Measurements from ENCODE around the gene MYO5B. TPM values are rescaled to one million over a fixed set of nuclear protein-coding genes. Genes with fewer than 3 reads are reported as not detected.
"Not testable (repeated sequence)": the region's sequence is repeated elsewhere in the genome, so short reads cannot be mapped to it uniquely, and the experiment has no call there.

Gene MYO5B
- total and polyA plus RNA-seq, 8 donors = 9.0 to 25.5 (median 12.1) TPM

GRCh38 chr18:49786019-49786720, 408.8 kb downstream of the MYO5B start:
- Histone ChIP-seq H3K4me1 (peaks cover 0 to 6% of the 10 kb centered on the region in 2 donors), H3K4me3 (no peak overlapping the region), H3K9me3 (no peaks in the 10 kb centered on the region), H3K27me3 (no peaks in the 10 kb centered on the region), H3K27ac (no peak overlapping the region), H3K36me3 (peaks cover 0 to 70% of the 10 kb centered on the region in 2 donors)
- TF ChIP-seq CTCF (IDR thresholded peaks at IDR 0.05) = no peak
- intact Hi-C loops (cut with DNase I) = no loop called here
- ATAC-seq = no peak
- DNase-seq = no peak

- DNase-seq (no peak), ATAC-seq (no peak)
- Histone ChIP-seq H3K36me3 (peaks cover 0 to 71% of the 10 kb centered on the region in 2 donors), H3K27me3 (no peaks in the 10 kb centered on the region), H3K4me1 (peaks cover 0 to 6% of the 10 kb centered on the region in 2 donors), H3K4me3 (no peak overlapping the region), H3K27ac (no peak overlapping the region), H3K9me3 (no peaks in the 10 kb centered on the region)
- intact Hi-C loops (cut with DNase I) = no loop called here
- no peak for TF ChIP-seq CTCF (IDR thresholded peaks at IDR 0.05)
Measured at GRCh38 chr18:49784427-49785185, 410.3 kb downstream of the MYO5B start.

- DNase-seq; H3K4me1 ChIP-seq; ATAC-seq; H3K4me3 ChIP-seq; H3K27ac ChIP-seq; intact Hi-C loops (cut with DNase I); H3K27me3 ChIP-seq; H3K9me3 ChIP-seq: not testable (repeated sequence)
- peaks cover 0 to 71% of the 10 kb centered on the region in 2 donors for H3K36me3 ChIP-seq
Measured at GRCh38 chr18:49783631-49784030, 411.3 kb downstream of the MYO5B start.

- DNase-seq (no peak), ATAC-seq (no peak)
- TF ChIP-seq CTCF (IDR thresholded peaks at IDR 0.05) = no peak
- intact Hi-C loops (cut with DNase I) = no loop called here
- H3K27ac ChIP-seq = no peak overlapping the region
- peaks cover 0 to 17% of the 10 kb centered on the region in 2 donors for H3K9me3 ChIP-seq
- peaks cover 0 to 51% of the 10 kb centered on the region in 2 donors for H3K36me3 ChIP-seq
- H3K27me3 ChIP-seq = no peaks in the 10 kb centered on the region
- no peak overlapping the region for H3K4me3 ChIP-seq
- no peaks in the 10 kb centered on the region for H3K4me1 ChIP-seq
Measured at GRCh38 chr18:49778826-49779465, 416.0 kb downstream of the MYO5B start.

Small RNA genes lying within 50 kb of the gene (microRNA-seq; reads per million reads assigned to microRNA genes)
- gene MIR4320 = 0 reads per million in 2 donors

Other genes with a start within 250 kb of the MYO5B start
- 1 to 10 TPM in 1 of 2 donors, under 1 TPM in 1; 0.20 to 2.3 TPM for gene CFAP53, start 71.3 kb upstream of the MYO5B start, total RNA-seq
- gene CFAP53, start 71.3 kb upstream of the MYO5B start, polyA plus RNA-seq (ENCODE audit: insufficient read length in 6 of 6) = 1 to 10 TPM; 1.4 to 6.3 (median 4.6) TPM
- gene MBD1, start 86.4 kb upstream of the MYO5B start, total RNA-seq = 10 to 100 TPM; 51.9 to 64.9 TPM
- 10 to 100 TPM; 59.2 to 75.0 (median 67.8) TPM for gene MBD1, start 86.4 kb upstream of the MYO5B start, polyA plus RNA-seq (ENCODE audit: insufficient read length in 6 of 6)
- 10 to 100 TPM; 57.4 to 73.6 TPM for gene CXXC1, start 92.5 kb upstream of the MYO5B start, total RNA-seq
- 10 to 100 TPM; 55.5 to 78.0 (median 64.8) TPM for gene CXXC1, start 92.5 kb upstream of the MYO5B start, polyA plus RNA-seq (ENCODE audit: insufficient read length in 6 of 6)
- 1 to 10 TPM; 2.4 to 3.4 TPM for gene SKA1, start 179.9 kb upstream of the MYO5B start, total RNA-seq
- 10 to 100 TPM in 1 of 6 donors, 1 to 10 TPM in 5; 5.0 to 12.4 (median 7.1) TPM for gene SKA1, start 179.9 kb upstream of the MYO5B start, polyA plus RNA-seq (ENCODE audit: insufficient read length in 6 of 6)